GM18873 (cell line): Measurements from ENCODE around the gene RELCH.

Experiments used
- ATAC-seq: cut with Tn5 transposase; IDR thresholded peaks from one replicate; pipeline ENCODE4 v1.9.1; 2021; ENCODE audit warnings: mild to moderate bottlenecking, moderate library complexity, moderate number of reproducible peaks; ENCODE audit not compliant: unreplicated experiment, low FRiP score

The RELCH gene

GRCh38 chr18:62335494-62335893, 148.4 kb downstream of the RELCH start:
- no peak for ATAC-seq

- no peak for ATAC-seq
Observed at GRCh38 chr18:62336618-62337017, 149.6 kb downstream of the RELCH start.

GRCh38 chr18:62337336-62337735, 150.3 kb downstream of the RELCH start:
- no peak for ATAC-seq

- ATAC-seq, result peak; percentile 63
Observed at GRCh38 chr18:62338446-62339105, 151.5 kb downstream of the RELCH start.

GRCh38 chr18:62339106-62339988, 152.3 kb downstream of the RELCH start:
- no peak for ATAC-seq

- no peak for ATAC-seq
Observed at GRCh38 chr18:62340996-62341395, 153.9 kb downstream of the RELCH start.

GRCh38 chr18:62341473-62341872, 154.4 kb downstream of the RELCH start:
- no peak for ATAC-seq

GRCh38 chr18:62342884-62343283, 155.8 kb downstream of the RELCH start:
- ATAC-seq, result no peak

- no peak for ATAC-seq
Observed at GRCh38 chr18:62343316-62343715, 156.3 kb downstream of the RELCH start.

GRCh38 chr18:62345909-62346308, 158.9 kb downstream of the RELCH start:
- no peak for ATAC-seq

GRCh38 chr18:62346333-62347088, 159.5 kb downstream of the RELCH start:
- ATAC-seq, result no peak

GRCh38 chr18:62347089-62347506, 160.0 kb downstream of the RELCH start:
- no peak for ATAC-seq

GRCh38 chr18:62348474-62348873, 161.4 kb downstream of the RELCH start:
- no peak for ATAC-seq

- no peak for ATAC-seq
Observed at GRCh38 chr18:62353170-62353569, 166.1 kb downstream of the RELCH start.

GRCh38 chr18:62354151-62354550, 167.1 kb downstream of the RELCH start:
- ATAC-seq, result no peak

GRCh38 chr18:62357079-62357719, 170.1 kb downstream of the RELCH start:
- no peak for ATAC-seq
